Panc1 (cell line): ENCODE results near the gene COL6A1. TPM values are rescaled to one million over a fixed set of nuclear protein-coding genes. Genes with fewer than 3 reads are reported as not detected.

Source experiments
- ATAC-seq: fragments of 200-7000 bp; cut with Tn5 transposase; 2 replicates; pipeline ENCODE4 v1.9.1; 2020; ENCODE audit warnings: mild to moderate bottlenecking, moderate library complexity
- BruUV-seq: library from RNA; stranded (reverse); fragments of 400-500 nt; replicated peaks from 2 replicates; lab custom pipeline; 2021; lab: Mats Ljungman, UMichigan
- CTCF ChIA-PET: fragments of 300-600 bp; sonication (Branson Sonifier 250); formaldehyde crosslinking; loops from one replicate; lab custom pipeline; 2022; ENCODE audit warnings: antibody characterized with exemption; lab: Charles Lee
- POLR2A ChIA-PET: fragments of 300-600 bp; sonication (Branson Sonifier 250); formaldehyde crosslinking; loops from one replicate; lab custom pipeline; 2022; ENCODE audit warnings: antibody characterized with exemption; lab: Charles Lee
- DNase-seq: peaks from one replicate; pipeline ENCODE4 v3.0.0-alpha.2; 2010; ENCODE audit warnings: low read depth, low spot score
- H3K27ac ChIP-seq: 2 replicates; pipeline ENCODE4 v1.5.1; 2011; ENCODE audit warnings: mild to moderate bottlenecking, low read length, inconsistent platforms
- H3K27me3 ChIP-seq: fragments of 200-500 bp; sonication (Bioruptor generic); 2 replicates; pipeline ENCODE4 v1.6.0; 2014; ENCODE audit warnings: low read length, inconsistent platforms; ENCODE audit not compliant: control insufficient read depth, insufficient read depth
- H3K36me3 ChIP-seq: fragments of 200-500 bp; sonication (Bioruptor generic); 2 replicates; pipeline ENCODE4 v1.5.1; 2014; ENCODE audit warnings: inconsistent platforms, mild to moderate bottlenecking, low read length, moderate library complexity; ENCODE audit not compliant: control insufficient read depth, insufficient read depth
- H3K4me1 ChIP-seq: 2 replicates; pipeline ENCODE4 v1.5.1; 2011; ENCODE audit warnings: inconsistent platforms, mild to moderate bottlenecking, low read length, moderate library complexity; ENCODE audit not compliant: control insufficient read depth, insufficient read depth
- H3K4me3 ChIP-seq, 2 experiments: 2 replicates each; pipeline ENCODE4 v1.5.1; 2011 to 2012; ENCODE audit warnings: low read depth in 2 of 2, low read length in 2 of 2, mild to moderate bottlenecking in 2 of 2, inconsistent platforms in 1 of 2, moderate library complexity in 1 of 2
- H3K9me3 ChIP-seq: fragments of 200-500 bp; sonication (Bioruptor generic); 2 replicates; pipeline ENCODE4 v1.5.1; 2014; ENCODE audit warnings: low read depth, mild to moderate bottlenecking, inconsistent platforms, low read length, moderate library complexity; ENCODE audit not compliant: control insufficient read depth, insufficient read depth
- CTCF ChIP-seq: fragments of 450-650 bp; IDR thresholded peaks from 2 replicates; pipeline ENCODE4 v1.5.1; 2017; ENCODE audit warnings: mild to moderate bottlenecking
- POLR2AphosphoS5 ChIP-seq: IDR thresholded peaks from 2 replicates; pipeline ENCODE4 v1.6.1; 2012; ENCODE audit warnings: mild to moderate bottlenecking, low read depth, low read length, moderate library complexity
- REST ChIP-seq, 2 experiments: IDR thresholded peaks; 2 replicates each; pipeline ENCODE4 v1.6.1; 2011 to 2012; ENCODE audit warnings: low read depth in 2 of 2, control low read depth in 1 of 2, low read length in 1 of 2, mild to moderate bottlenecking in 1 of 2, moderate library complexity in 1 of 2; ENCODE audit not compliant: insufficient read depth in 1 of 2
- SIN3A ChIP-seq: IDR thresholded peaks from 2 replicates; pipeline ENCODE4 v1.6.1; 2012; ENCODE audit warnings: low read depth, mild to moderate bottlenecking, low read length, moderate library complexity, borderline replicate concordance; ENCODE audit not compliant: insufficient read depth
- TCF7L2 ChIP-seq: IDR thresholded peaks from 2 replicates; pipeline ENCODE4 v1.6.1; 2011; ENCODE audit warnings: mild to moderate bottlenecking, low read depth, low read length, inconsistent platforms
- in situ Hi-C: cut with HindIII; loops from 2 replicates; pipeline ENCODE4 v1.10.0; 2016; ENCODE audit warnings: low sequenced_read_pairs, low pct_unique_long_range_greater_than_20kb
- intact Hi-C: fragments of 100-400 bp; cut with micrococcal nuclease; formaldehyde crosslinking; loops from one replicate; pipeline ENCODE4 v1.10.0; 2022; ENCODE audit not compliant: unreplicated experiment
- total RNA-seq: library from RNA; stranded (reverse); gene quantifications from one replicate; pipeline ENCODE4 v1.2.1, GENCODE V29; 2021; ENCODE audit not compliant: unreplicated experiment

The COL6A1 gene
- total RNA-seq, 1 experiment from 2014 or later: 34.2 TPM

GRCh38 chr21:46054451-46054881 lies 72.9 kb downstream of the COL6A1 start:
- TF ChIP-seq POLR2AphosphoS5 (no peak), REST (IDR thresholded peaks at IDR 0.05; ENCODE audit: insufficient read depth in 1 of 2, low read depth in 2 of 2, low read length in 1 of 2) (no peak), CTCF (no peak), TCF7L2 (no peak), SIN3A (no peak)
- H3K4me3 ChIP-seq: no peak overlapping the region
- H3K36me3 ChIP-seq: no peaks in the 10 kb centered on the region
- intact Hi-C loops: no loop called here
- no TSS peak for BruUV-seq
- H3K27ac ChIP-seq: no peak overlapping the region
- ATAC-seq: peak; percentile 36; the same call in 1 of the 2 replicates
- CTCF ChIA-PET: interaction anchor here (0.6 kb wide), 1 partner anchor 45 kb away, joined by 3 read pairs; no protein-coding TSS in a partner anchor
- POLR2A ChIA-PET: interaction anchor here (0.8 kb wide), 1 partner anchor 9 kb away, joined by 3 read pairs; no protein-coding TSS in a partner anchor
- no peaks in the 10 kb centered on the region for H3K27me3 ChIP-seq
- in situ Hi-C loops: no loop called here
- no peaks in the 10 kb centered on the region for H3K9me3 ChIP-seq
- DNase-seq: no peak
- H3K4me1 ChIP-seq: no peaks in the 10 kb centered on the region

Other genes with a start within 250 kb of the COL6A1 start
- 29.9 TPM for gene COL6A2, start 116.3 kb downstream of the COL6A1 start, total RNA-seq
- gene FTCD, start 173.8 kb downstream of the COL6A1 start, total RNA-seq: 0.21 TPM
- 0.26 TPM for gene SPATC1L, start 202.7 kb downstream of the COL6A1 start, total RNA-seq
- 111 TPM for gene LSS, start 247.0 kb downstream of the COL6A1 start, total RNA-seq